AG09319 (cell line): ENCODE results near the gene OR5M10.

Experiments
- DNase-seq: peaks from one replicate; pipeline ENCODE4 v3.0.0-alpha.2; 2010; ENCODE audit warnings: low read depth; ENCODE audit errors: extremely low read depth
- CTCF ChIP-seq: IDR thresholded peaks from 2 replicates; pipeline ENCODE4 v1.5.1; 2011; ENCODE audit warnings: low read depth, mild to moderate bottlenecking, inconsistent platforms, low read length, moderate library complexity

OR5M10 gene

GRCh38 chr11:56543739-56544138 lies 33.8 kb downstream of the OR5M10 start:
- no peak for DNase-seq
- no peak for TF ChIP-seq CTCF

GRCh38 chr11:56543157-56543556 lies 34.4 kb downstream of the OR5M10 start, which contains the start of gene OR5M11:
Gene OR5M11 (minus strand): TSS chr11:56543257. CDS start chr11:56543257, 0 bp downstream.
- DNase-seq, result no peak

DNA sequence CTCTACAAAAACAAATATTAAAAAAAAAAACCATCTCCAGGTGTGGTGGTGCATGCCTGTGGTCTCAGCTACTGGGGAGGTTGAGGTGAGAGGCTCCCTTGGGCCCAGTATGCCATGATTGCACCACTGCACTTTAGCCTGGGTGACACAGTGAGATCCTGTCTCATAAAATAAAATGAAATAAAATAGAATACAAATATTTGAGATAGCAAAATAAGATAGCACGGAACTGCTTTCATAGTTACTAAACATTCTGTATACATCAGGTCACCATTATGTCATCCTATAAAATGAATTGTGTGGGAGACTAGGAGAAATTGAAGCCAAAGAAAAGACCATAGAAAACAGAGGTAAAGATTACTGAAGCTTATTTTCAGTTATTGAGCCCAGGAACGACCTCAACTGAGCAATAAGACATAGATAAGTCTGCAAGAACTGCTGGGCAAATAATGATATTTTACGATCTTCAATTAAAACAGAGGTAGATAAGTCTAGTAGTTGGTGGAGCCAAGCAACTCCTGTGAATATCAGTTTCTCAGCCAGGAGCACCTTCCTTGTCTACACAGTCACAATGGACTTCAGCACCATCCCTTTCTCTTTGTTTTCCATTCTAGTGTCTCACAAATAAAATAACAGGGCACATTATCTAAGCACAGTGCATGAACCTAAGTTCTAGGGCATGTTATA lies 44.3 kb downstream of the OR5M10 start:
- no peak for DNase-seq
- TF ChIP-seq CTCF, result no peak

More at GRCh38 chr11:56543157-56543556, 34.4 kb downstream of the OR5M10 start, which contains the start of gene OR5M11:
- TF ChIP-seq CTCF, result no peak

DNA sequence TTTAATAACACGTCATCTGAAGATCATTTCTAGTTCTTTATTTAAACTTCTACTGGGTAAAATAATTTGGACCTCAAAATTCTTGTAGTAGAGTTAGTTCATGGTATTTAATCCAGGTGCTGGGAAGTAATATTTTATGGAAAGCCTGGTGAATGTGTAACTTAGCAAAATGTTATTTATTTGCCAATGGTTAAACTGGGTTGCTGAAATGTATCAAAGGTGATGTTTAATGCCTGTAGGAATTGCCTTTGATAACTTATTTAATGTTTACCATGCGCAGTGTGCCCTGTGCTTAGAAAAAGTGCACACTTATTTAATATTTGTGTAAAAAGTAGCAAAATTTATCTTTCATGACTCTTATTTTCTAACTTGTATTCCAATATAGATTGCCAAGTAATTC lies 45.7 kb downstream of the OR5M10 start:
- DNase-seq, result no peak
- no peak for TF ChIP-seq CTCF
